DOHH2 (cell line): ENCODE measurements around the gene CIB4.

ENCODE experiments used
- H3F3A ChIP-seq: fragments of 200-600 bp; sonication (generic), shearing (Covaris generic); 2 replicates; pipeline ENCODE4 v1.6.0; 2016; ENCODE audit warnings: antibody characterized with exemption, mild to moderate bottlenecking; ENCODE audit not compliant: control insufficient read depth, insufficient read depth
- H3K27ac ChIP-seq: fragments of 200-600 bp; sonication (generic); 2 replicates; pipeline ENCODE4 v1.5.1; 2014; ENCODE audit warnings: low read depth, mild to moderate bottlenecking, low read length, moderate library complexity
- H3K27me3 ChIP-seq: fragments of 200-600 bp; sonication (generic); 2 replicates; pipeline ENCODE4 v1.6.1; 2014; ENCODE audit warnings: mild to moderate bottlenecking, low read length, mixed read lengths; ENCODE audit not compliant: control insufficient read depth
- H3K36me3 ChIP-seq: fragments of 200-600 bp; sonication (generic); 2 replicates; pipeline ENCODE4 v1.6.1; 2014; ENCODE audit warnings: mild to moderate bottlenecking, low read length, moderate library complexity, mixed read lengths; ENCODE audit not compliant: control insufficient read depth
- H3K4me1 ChIP-seq: fragments of 200-600 bp; sonication (generic); 2 replicates; pipeline ENCODE4 v1.6.1; 2014; ENCODE audit warnings: mild to moderate bottlenecking, low read length, mixed read lengths; ENCODE audit not compliant: control insufficient read depth
- H3K4me2 ChIP-seq: fragments of 200-600 bp; sonication (generic); 2 replicates; pipeline ENCODE4 v1.6.0; 2014; ENCODE audit warnings: mild to moderate bottlenecking, low read length, moderate library complexity
- H3K4me3 ChIP-seq: fragments of 200-600 bp; sonication (generic); 2 replicates; pipeline ENCODE4 v1.5.1; 2014; ENCODE audit warnings: mild to moderate bottlenecking, low read length, mixed read lengths
- H3K79me2 ChIP-seq: fragments of 200-600 bp; sonication (generic); 2 replicates; pipeline ENCODE4 v1.6.1; 2014; ENCODE audit warnings: mild to moderate bottlenecking, low read length, mixed read lengths; ENCODE audit not compliant: control insufficient read depth
- H3K9me2 ChIP-seq: fragments of 200-600 bp; sonication (generic); replicated peaks from 2 replicates; pipeline ENCODE4 v1.6.1; 2014; ENCODE audit warnings: mild to moderate bottlenecking, low read length, mixed read lengths; ENCODE audit not compliant: control insufficient read depth
- H3K9me3 ChIP-seq: fragments of 200-600 bp; sonication (generic); 2 replicates; pipeline ENCODE4 v1.6.1; 2014; ENCODE audit warnings: antibody characterized with exemption, low read length, mixed read lengths; ENCODE audit not compliant: control insufficient read depth, insufficient read depth
- H4K20me1 ChIP-seq: fragments of 200-600 bp; sonication (generic); 2 replicates; pipeline ENCODE4 v1.6.0; 2014; ENCODE audit warnings: low read depth, mild to moderate bottlenecking, antibody characterized with exemption, low read length, moderate library complexity; ENCODE audit not compliant: control insufficient read depth, insufficient read depth
- EZH2phosphoT487 ChIP-seq: fragments of 200-600 bp; sonication (generic); IDR thresholded peaks from 2 replicates; pipeline ENCODE4 v1.6.1; 2017; ENCODE audit warnings: borderline replicate concordance, mild to moderate bottlenecking, antibody characterized with exemption, low read length, moderate library complexity, mixed read lengths
- TF ChIP-seq, protein P1 (sequence below): fragments of 200-600 bp; sonication (generic); IDR thresholded peaks from one replicate; pipeline ENCODE4 v1.5.1; 2014; ENCODE audit warnings: antibody characterized with exemption, mild to moderate bottlenecking, low read depth, low read length; ENCODE audit not compliant: poor library complexity, severe bottlenecking

CIB4 gene

DNA sequence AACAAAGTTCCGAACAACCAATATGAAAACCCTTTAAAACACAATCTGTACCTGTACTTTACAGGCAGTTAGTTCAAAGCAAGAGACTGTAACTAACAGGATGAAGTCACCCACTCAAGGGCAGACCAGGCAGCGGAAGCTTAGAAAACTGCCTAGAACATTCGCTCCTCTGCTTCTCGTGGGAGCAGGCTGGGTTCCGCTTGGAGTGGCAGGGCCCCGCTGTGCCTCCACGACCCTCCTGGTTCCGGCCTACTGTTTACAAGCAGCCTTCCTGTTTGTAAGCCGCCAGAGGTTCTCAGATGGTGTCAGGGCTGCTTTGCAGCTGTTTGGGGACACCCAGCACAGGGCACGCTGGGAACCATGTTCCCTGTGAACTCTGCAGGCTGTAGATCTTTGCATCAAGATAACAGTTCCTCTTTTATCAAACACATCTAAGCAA lies 31.3 kb downstream of the CIB4 start:
- H3K36me3 ChIP-seq: no peaks in the 10 kb centered on the region
- no peaks in the 10 kb centered on the region for H3K9me2 ChIP-seq
- no peak overlapping the region for H3K27ac ChIP-seq
- H3K79me2 ChIP-seq: no peaks in the 10 kb centered on the region
- peaks cover 3% of the 10 kb centered on the region; the same call in 1 of the 2 replicates for H3K27me3 ChIP-seq
- H4K20me1 ChIP-seq: no peaks in the 10 kb centered on the region
- H3F3A ChIP-seq: no peaks in the 10 kb centered on the region
- TF ChIP-seq EZH2phosphoT487: no peak
- TF ChIP-seq, protein P1, sequence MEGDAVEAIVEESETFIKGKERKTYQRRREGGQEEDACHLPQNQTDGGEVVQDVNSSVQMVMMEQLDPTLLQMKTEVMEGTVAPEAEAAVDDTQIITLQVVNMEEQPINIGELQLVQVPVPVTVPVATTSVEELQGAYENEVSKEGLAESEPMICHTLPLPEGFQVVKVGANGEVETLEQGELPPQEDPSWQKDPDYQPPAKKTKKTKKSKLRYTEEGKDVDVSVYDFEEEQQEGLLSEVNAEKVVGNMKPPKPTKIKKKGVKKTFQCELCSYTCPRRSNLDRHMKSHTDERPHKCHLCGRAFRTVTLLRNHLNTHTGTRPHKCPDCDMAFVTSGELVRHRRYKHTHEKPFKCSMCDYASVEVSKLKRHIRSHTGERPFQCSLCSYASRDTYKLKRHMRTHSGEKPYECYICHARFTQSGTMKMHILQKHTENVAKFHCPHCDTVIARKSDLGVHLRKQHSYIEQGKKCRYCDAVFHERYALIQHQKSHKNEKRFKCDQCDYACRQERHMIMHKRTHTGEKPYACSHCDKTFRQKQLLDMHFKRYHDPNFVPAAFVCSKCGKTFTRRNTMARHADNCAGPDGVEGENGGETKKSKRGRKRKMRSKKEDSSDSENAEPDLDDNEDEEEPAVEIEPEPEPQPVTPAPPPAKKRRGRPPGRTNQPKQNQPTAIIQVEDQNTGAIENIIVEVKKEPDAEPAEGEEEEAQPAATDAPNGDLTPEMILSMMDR: no peak
- H3K9me3 ChIP-seq: no peaks in the 10 kb centered on the region
- peak overlapping the region; percentile 34; the same call in 1 of the 2 replicates for H3K4me2 ChIP-seq
- peaks cover 11% of the 10 kb centered on the region for H3K4me1 ChIP-seq
- no peak overlapping the region for H3K4me3 ChIP-seq

DNA sequence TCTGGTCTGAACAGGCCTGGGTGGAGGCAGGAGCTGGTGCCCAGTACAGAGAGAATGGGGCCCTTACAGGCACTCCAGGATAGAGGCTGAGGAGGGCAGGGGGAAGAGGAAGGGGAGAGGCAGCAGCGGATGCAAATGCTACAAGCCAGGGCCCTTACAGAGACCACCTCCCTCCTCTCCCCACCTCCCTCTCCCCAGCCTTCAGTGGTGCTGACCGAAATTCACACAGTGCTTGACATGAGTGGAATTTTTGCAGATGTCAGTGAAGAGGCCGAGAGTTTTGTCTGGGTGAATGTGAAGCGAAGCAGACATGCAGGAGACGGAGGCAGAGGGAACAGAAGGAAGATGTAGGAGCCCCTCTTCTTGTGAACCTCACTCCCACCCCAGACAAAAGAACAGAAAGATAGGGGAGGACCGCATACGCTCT lies 31.9 kb downstream of the CIB4 start:
- no peak overlapping the region for H3K4me3 ChIP-seq
- TF ChIP-seq EZH2phosphoT487: no peak
- TF ChIP-seq, protein P1: no peak

DNA sequence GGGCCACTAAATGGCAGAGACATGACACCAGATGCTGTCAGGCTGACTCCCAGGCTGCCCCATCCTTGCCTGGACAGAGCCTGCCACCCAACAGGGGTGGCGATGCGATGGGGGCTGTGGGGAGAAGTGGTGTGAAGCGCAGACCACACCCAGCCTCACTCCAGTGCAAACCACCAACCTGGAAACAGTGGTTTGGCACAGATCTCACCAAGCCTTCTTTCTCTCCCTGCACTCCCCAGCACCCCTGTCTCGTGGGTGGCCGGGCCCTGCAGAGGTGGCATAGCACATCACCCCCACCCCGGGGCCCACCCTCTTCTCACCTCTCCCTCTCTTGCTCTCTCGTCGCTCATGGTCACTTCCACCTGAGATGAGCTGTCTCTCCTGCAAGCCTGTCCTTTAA lies 32.6 kb downstream of the CIB4 start:
- peaks cover 11% of the 10 kb centered on the region for H3K4me1 ChIP-seq
- TF ChIP-seq, protein P1: no peak
- no peak for TF ChIP-seq EZH2phosphoT487
- no peaks in the 10 kb centered on the region for H3F3A ChIP-seq
- no peak overlapping the region for H3K4me2 ChIP-seq
- no peaks in the 10 kb centered on the region for H3K9me3 ChIP-seq
- H3K9me2 ChIP-seq: no peaks in the 10 kb centered on the region
- no peaks in the 10 kb centered on the region for H3K36me3 ChIP-seq
- no peak overlapping the region for H3K27ac ChIP-seq
- no peaks in the 10 kb centered on the region for H3K79me2 ChIP-seq
- H3K4me3 ChIP-seq: no peak overlapping the region
- 0 out of 2 replicates have a peak, but pooled peaks cover 3% of the 10 kb centered on the region for H3K27me3 ChIP-seq
- H4K20me1 ChIP-seq: no peaks in the 10 kb centered on the region

More for the DNA sequence above, 31.9 kb downstream of the CIB4 start:
- Histone ChIP-seq H3K9me3 (no peaks in the 10 kb centered on the region), H3K4me1 (peaks cover 11% of the 10 kb centered on the region), H3K4me2 (no peak overlapping the region), H3F3A (no peaks in the 10 kb centered on the region), H3K27me3 (0 out of 2 replicates have a peak, but pooled peaks cover 3% of the 10 kb centered on the region), H3K79me2 (no peaks in the 10 kb centered on the region), H3K27ac (no peak overlapping the region), H3K36me3 (no peaks in the 10 kb centered on the region), H3K9me2 (no peaks in the 10 kb centered on the region), H4K20me1 (no peaks in the 10 kb centered on the region)
